ENCODE results near the gene SLC30A7.
"Not testable (repeated sequence)": the region's sequence is repeated elsewhere in the genome, so short reads cannot be mapped to it uniquely, and the experiment has no call there.

Gene SLC30A7

GRCh38 chr1:100936194-100936967 is 40.5 kb downstream of the SLC30A7 start:
- DNase-seq (ENCODE audit: low read depth), result no peak

GRCh38 chr1:100941098-100941527 is 45.2 kb downstream of the SLC30A7 start:
- no peak for DNase-seq (ENCODE audit: low read depth)

- DNase-seq (ENCODE audit: low read depth), result no peak
Measured at GRCh38 chr1:100941580-100942216, 45.8 kb downstream of the SLC30A7 start.

GRCh38 chr1:100942304-100943046 is 46.6 kb downstream of the SLC30A7 start:
- DNase-seq (ENCODE audit: low read depth), result no peak

- no peak for DNase-seq (ENCODE audit: low read depth)
Measured at GRCh38 chr1:100943533-100943932, 47.6 kb downstream of the SLC30A7 start.

- DNase-seq (ENCODE audit: low read depth), result not testable (repeated sequence)
Measured at GRCh38 chr1:100946064-100946463, 50.2 kb downstream of the SLC30A7 start.

- not testable (repeated sequence) for DNase-seq (ENCODE audit: low read depth)
Measured at GRCh38 chr1:100947816-100948215, 51.9 kb downstream of the SLC30A7 start.

GRCh38 chr1:100948721-100949405 is 53.0 kb downstream of the SLC30A7 start:
- not testable (repeated sequence) for DNase-seq (ENCODE audit: low read depth)

- not testable (repeated sequence) for DNase-seq (ENCODE audit: low read depth)
Measured at GRCh38 chr1:100949515-100950158, 53.7 kb downstream of the SLC30A7 start.

- DNase-seq (ENCODE audit: low read depth), result no peak
Measured at GRCh38 chr1:100950337-100950736, 54.4 kb downstream of the SLC30A7 start.

GRCh38 chr1:100950781-100951180 is 54.9 kb downstream of the SLC30A7 start:
- DNase-seq (ENCODE audit: low read depth), result no peak

GRCh38 chr1:100952104-100952745 is 56.3 kb downstream of the SLC30A7 start:
- no peak for DNase-seq (ENCODE audit: low read depth)

GRCh38 chr1:100952970-100953369 is 57.1 kb downstream of the SLC30A7 start:
- not testable (repeated sequence) for DNase-seq (ENCODE audit: low read depth)

GRCh38 chr1:100953960-100954730 is 58.3 kb downstream of the SLC30A7 start:
- no peak for DNase-seq (ENCODE audit: low read depth)

GRCh38 chr1:100955322-100955721 is 59.4 kb downstream of the SLC30A7 start:
- DNase-seq (ENCODE audit: low read depth), result peak; percentile 81

GRCh38 chr1:100959502-100960060 is 63.7 kb downstream of the SLC30A7 start:
- DNase-seq (ENCODE audit: low read depth), result no peak

GRCh38 chr1:100960098-100960497 is 64.2 kb downstream of the SLC30A7 start:
- DNase-seq (ENCODE audit: low read depth), result no peak

GRCh38 chr1:100968621-100969020 is 72.7 kb downstream of the SLC30A7 start:
- no peak for DNase-seq (ENCODE audit: low read depth)

- no peak for DNase-seq (ENCODE audit: low read depth)
Measured at GRCh38 chr1:100969327-100969726, 73.4 kb downstream of the SLC30A7 start.

- DNase-seq (ENCODE audit: low read depth), result no peak
Measured at GRCh38 chr1:100971021-100971420, 75.1 kb downstream of the SLC30A7 start.
